Esophagus squamous epithelium (tissue), 4 donors: ENCODE measurements around the gene SYCP2.

Source experiments
- CTCF ChIP-seq, 6 experiments: fragments of 450-650 bp in 4 of 6; fragments of 200-600 bp in 2 of 6; sonication (generic) in 2 of 6; IDR thresholded peaks; one replicate each; pipeline ENCODE4 v1.5.1; 2016 to 2019; ENCODE audit warnings: antibody characterized with exemption in 6 of 6, mild to moderate bottlenecking in 4 of 6, moderate library complexity in 4 of 6
- POLR2A ChIP-seq, 4 donors: fragments of 450-650 bp; IDR thresholded peaks; one replicate each; pipeline ENCODE4 v1.6.1; 2017; ENCODE audit warnings: antibody characterized with exemption in 4 of 4, mild to moderate bottlenecking in 4 of 4, moderate library complexity in 3 of 4

DNA sequence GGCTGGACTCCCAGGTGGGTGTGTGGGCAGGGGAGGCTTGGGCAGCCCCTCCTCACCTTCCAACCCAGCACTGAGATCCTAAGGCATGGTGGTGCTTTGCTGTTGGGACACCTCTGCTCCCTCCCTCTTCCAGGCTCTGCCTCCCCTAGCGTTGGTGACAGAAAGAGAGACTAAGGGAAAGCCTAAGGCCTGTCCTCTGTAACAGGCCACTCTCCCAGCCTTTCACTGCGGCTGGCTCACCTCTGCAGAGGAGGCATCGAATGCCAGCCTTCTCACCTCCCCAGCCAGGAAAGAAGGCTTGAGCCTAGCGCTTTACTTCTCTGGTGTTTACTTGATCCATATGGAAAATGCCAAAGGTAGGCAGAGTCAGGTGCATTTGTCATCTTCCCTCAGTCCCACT lies 21.3 kb upstream of the SYCP2 start:
- TF ChIP-seq POLR2A (IDR thresholded peaks at IDR 0.05): no peak
- no peak for TF ChIP-seq CTCF (IDR thresholded peaks at IDR 0.05)
